ENCODE data around the gene LETM1. TPM values are rescaled to one million over a fixed set of nuclear protein-coding genes. Genes with fewer than 3 reads are reported as not detected.

LETM1 gene
- total RNA-seq, 1 experiment from 2014 or later: 86.3 TPM

- DNase-seq: no peak
- Histone ChIP-seq H3K27me3 (ENCODE audit: low read length) (no peaks in the 10 kb centered on the region), H3K9ac (ENCODE audit: low read length) (no peak overlapping the region), H3K79me2 (ENCODE audit: low read length) (no peaks in the 10 kb centered on the region), H3K9me3 (ENCODE audit: low read length) (no peaks in the 10 kb centered on the region), H2AFZ (ENCODE audit: low read length) (no peak overlapping the region), H3K4me2 (ENCODE audit: low read length) (no peak overlapping the region), H3K4me1 (ENCODE audit: insufficient read depth, low read length) (no peaks in the 10 kb centered on the region), H3F3A (ENCODE audit: low read length, unreplicated experiment) (no peaks in the 10 kb centered on the region), H3K9me2 (replicated peaks; ENCODE audit: low read length) (no peaks in the 10 kb centered on the region), H4K20me1 (ENCODE audit: low read length) (no peaks in the 10 kb centered on the region), H3K27ac (ENCODE audit: low read length) (no peak overlapping the region), H3K4me3 (ENCODE audit: low read length) (no peak overlapping the region), H3K36me3 (ENCODE audit: low read depth, low read length) (peaks cover 7% of the 10 kb centered on the region)
- no peak for ATAC-seq
- ChIA-PET POLR2A (ENCODE audit: unreplicated experiment) (no interaction called here), CTCF (no interaction called here)
- TF ChIP-seq EZH2phosphoT487 (IDR thresholded peaks at IDR 0.05; ENCODE audit: borderline replicate concordance, low read length) (no peak), EZH2 (IDR thresholded peaks at IDR 0.05; ENCODE audit: low read length, unreplicated experiment) (no peak)
- TF ChIP-seq, protein P1, sequence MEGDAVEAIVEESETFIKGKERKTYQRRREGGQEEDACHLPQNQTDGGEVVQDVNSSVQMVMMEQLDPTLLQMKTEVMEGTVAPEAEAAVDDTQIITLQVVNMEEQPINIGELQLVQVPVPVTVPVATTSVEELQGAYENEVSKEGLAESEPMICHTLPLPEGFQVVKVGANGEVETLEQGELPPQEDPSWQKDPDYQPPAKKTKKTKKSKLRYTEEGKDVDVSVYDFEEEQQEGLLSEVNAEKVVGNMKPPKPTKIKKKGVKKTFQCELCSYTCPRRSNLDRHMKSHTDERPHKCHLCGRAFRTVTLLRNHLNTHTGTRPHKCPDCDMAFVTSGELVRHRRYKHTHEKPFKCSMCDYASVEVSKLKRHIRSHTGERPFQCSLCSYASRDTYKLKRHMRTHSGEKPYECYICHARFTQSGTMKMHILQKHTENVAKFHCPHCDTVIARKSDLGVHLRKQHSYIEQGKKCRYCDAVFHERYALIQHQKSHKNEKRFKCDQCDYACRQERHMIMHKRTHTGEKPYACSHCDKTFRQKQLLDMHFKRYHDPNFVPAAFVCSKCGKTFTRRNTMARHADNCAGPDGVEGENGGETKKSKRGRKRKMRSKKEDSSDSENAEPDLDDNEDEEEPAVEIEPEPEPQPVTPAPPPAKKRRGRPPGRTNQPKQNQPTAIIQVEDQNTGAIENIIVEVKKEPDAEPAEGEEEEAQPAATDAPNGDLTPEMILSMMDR (conservative IDR thresholded peaks at IDR 0.05; ENCODE audit: low read depth, low read length): no peak
- no TSS peak for BruUV-seq (replicated peaks)
- intact Hi-C loops (cut with micrococcal nuclease): no loop called here
These were observed 30.6 kb downstream of the LETM1 start for GRCh38 chr4:1825326-1825725.

DNA sequence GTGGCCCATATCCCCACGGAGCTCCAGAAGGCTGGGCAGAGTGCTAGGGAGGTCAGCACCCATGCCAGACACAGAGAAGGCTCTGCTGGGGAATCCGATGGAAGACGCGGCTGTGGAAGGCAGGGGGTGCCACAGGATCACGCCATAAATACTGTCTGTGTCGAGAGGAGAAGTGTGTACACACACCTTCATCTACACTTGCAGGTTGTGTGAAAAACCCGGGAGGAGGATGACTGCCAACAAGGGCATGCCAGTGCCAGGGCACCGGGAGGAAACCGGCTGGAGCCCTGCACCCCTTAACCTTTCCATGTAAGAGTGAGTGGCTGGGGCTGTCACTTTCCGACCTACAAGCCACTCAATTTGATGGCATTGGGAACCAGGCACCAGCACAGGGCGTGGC, 31.2 kb downstream of the LETM1 start:
- no peak for ATAC-seq
- H2AFZ ChIP-seq (ENCODE audit: low read length): no peak overlapping the region
- no peaks in the 10 kb centered on the region for H3K79me2 ChIP-seq (ENCODE audit: low read length)
- no peak overlapping the region for H3K9ac ChIP-seq (ENCODE audit: low read length)
- H3F3A ChIP-seq (ENCODE audit: low read length, unreplicated experiment): no peaks in the 10 kb centered on the region
- H3K4me1 ChIP-seq (ENCODE audit: insufficient read depth, low read length): no peaks in the 10 kb centered on the region
- no peak overlapping the region for H3K4me3 ChIP-seq (ENCODE audit: low read length)
- no peak for DNase-seq
- intact Hi-C loops (cut with micrococcal nuclease): no loop called here
- CTCF ChIA-PET: no interaction called here
- peaks cover 11% of the 10 kb centered on the region for H3K36me3 ChIP-seq (ENCODE audit: low read depth, low read length)
- POLR2A ChIA-PET (ENCODE audit: unreplicated experiment): no interaction called here
- H3K27me3 ChIP-seq (ENCODE audit: low read length): no peaks in the 10 kb centered on the region
- H3K4me2 ChIP-seq (ENCODE audit: low read length): no peak overlapping the region
- no peak overlapping the region for H3K27ac ChIP-seq (ENCODE audit: low read length)
- no peaks in the 10 kb centered on the region for H4K20me1 ChIP-seq (ENCODE audit: low read length)
- no peaks in the 10 kb centered on the region for H3K9me2 ChIP-seq (replicated peaks; ENCODE audit: low read length)
- no peak for TF ChIP-seq EZH2 (IDR thresholded peaks at IDR 0.05; ENCODE audit: low read length, unreplicated experiment)
- TF ChIP-seq EZH2phosphoT487 (IDR thresholded peaks at IDR 0.05; ENCODE audit: borderline replicate concordance, low read length): no peak
- TF ChIP-seq, protein P1 (conservative IDR thresholded peaks at IDR 0.05; ENCODE audit: low read depth, low read length): no peak
- H3K9me3 ChIP-seq (ENCODE audit: low read length): no peaks in the 10 kb centered on the region
- no TSS peak for BruUV-seq (replicated peaks)

DNA sequence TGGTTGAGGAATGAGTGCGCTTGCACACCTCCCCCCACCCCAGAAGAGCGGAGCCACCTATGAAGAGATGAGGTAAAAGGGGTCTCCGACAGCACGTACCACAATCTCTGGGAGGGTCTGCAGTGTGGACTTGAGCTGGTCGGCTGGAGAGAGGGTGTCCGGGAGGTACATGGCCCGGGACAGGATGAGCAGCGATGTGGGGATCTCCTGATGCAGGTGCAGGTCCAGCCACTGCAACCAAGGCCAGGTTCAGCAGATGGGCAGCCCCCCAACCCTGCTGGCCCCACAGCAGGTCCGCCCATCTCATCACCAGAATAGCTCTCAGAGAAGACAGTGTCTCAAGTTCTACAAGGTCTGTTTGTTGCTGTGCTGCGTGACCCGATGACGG, 32.4 kb downstream of the LETM1 start:
- H3K27ac ChIP-seq (ENCODE audit: low read length): no peak overlapping the region
- H3K9me3 ChIP-seq (ENCODE audit: low read length): no peaks in the 10 kb centered on the region
- ChIA-PET POLR2A (ENCODE audit: unreplicated experiment) (no interaction called here), CTCF (no interaction called here)
- no peaks in the 10 kb centered on the region for H3K79me2 ChIP-seq (ENCODE audit: low read length)
- H3K4me1 ChIP-seq (ENCODE audit: insufficient read depth, low read length): no peaks in the 10 kb centered on the region
- ATAC-seq (no peak), DNase-seq (no peak)
- H3K4me3 ChIP-seq (ENCODE audit: low read length): no peak overlapping the region
- H3K36me3 ChIP-seq (ENCODE audit: low read depth, low read length): peaks cover 11% of the 10 kb centered on the region
- intact Hi-C loops (cut with micrococcal nuclease): no loop called here
- BruUV-seq (replicated peaks): no TSS peak
- H3K4me2 ChIP-seq (ENCODE audit: low read length): no peak overlapping the region
- TF ChIP-seq EZH2phosphoT487 (IDR thresholded peaks at IDR 0.05; ENCODE audit: borderline replicate concordance, low read length) (no peak), EZH2 (IDR thresholded peaks at IDR 0.05; ENCODE audit: low read length, unreplicated experiment) (no peak)
- TF ChIP-seq, protein P1 (conservative IDR thresholded peaks at IDR 0.05; ENCODE audit: low read depth, low read length): no peak
- no peak overlapping the region for H2AFZ ChIP-seq (ENCODE audit: low read length)
- no peak overlapping the region for H3K9ac ChIP-seq (ENCODE audit: low read length)
- H3K27me3 ChIP-seq (ENCODE audit: low read length): no peaks in the 10 kb centered on the region
- no peaks in the 10 kb centered on the region for H4K20me1 ChIP-seq (ENCODE audit: low read length)
- H3K9me2 ChIP-seq (replicated peaks; ENCODE audit: low read length): no peaks in the 10 kb centered on the region
- no peaks in the 10 kb centered on the region for H3F3A ChIP-seq (ENCODE audit: low read length, unreplicated experiment)
